EL (cell line): ENCODE measurements around the gene RPAP3.

Source experiments
- DNase-seq: peaks from one replicate; pipeline ENCODE4 v3.0.0-alpha.2; 2016

RPAP3 gene

GRCh38 chr12:47705566-47706425 is at the start of gene RPAP3:
RPAP3 (minus strand) TSS chr12:47706030; CDS start chr12:47702840, 3,190 bp downstream.
- peak; percentile 95 for DNase-seq

- DNase-seq, result no peak
Observed at GRCh38 chr12:47754881-47755280, 49.1 kb upstream of the RPAP3 start.

GRCh38 chr12:47754126-47754525 is 48.3 kb upstream of the RPAP3 start:
- DNase-seq, result peak; percentile 44

GRCh38 chr12:47753021-47754001 is 47.5 kb upstream of the RPAP3 start:
- DNase-seq, result peak; percentile 58

GRCh38 chr12:47752552-47752951 is 46.7 kb upstream of the RPAP3 start:
- peak; percentile 64 for DNase-seq

GRCh38 chr12:47752121-47752520 is 46.3 kb upstream of the RPAP3 start:
- no peak for DNase-seq

GRCh38 chr12:47751561-47751960 is 45.7 kb upstream of the RPAP3 start:
- no peak for DNase-seq

- DNase-seq, result no peak
Observed at GRCh38 chr12:47750916-47751470, 45.2 kb upstream of the RPAP3 start.

- no peak for DNase-seq
Observed at GRCh38 chr12:47750229-47750798, 44.5 kb upstream of the RPAP3 start.

- DNase-seq, result no peak
Observed at GRCh38 chr12:47748899-47749298, 43.1 kb upstream of the RPAP3 start.

GRCh38 chr12:47748507-47748828 is 42.6 kb upstream of the RPAP3 start:
- no peak for DNase-seq

GRCh38 chr12:47747596-47748506 is 42.0 kb upstream of the RPAP3 start:
- no peak for DNase-seq

- DNase-seq, result no peak
Observed at GRCh38 chr12:47747126-47747525, 41.3 kb upstream of the RPAP3 start.

GRCh38 chr12:47746523-47746922 is 40.7 kb upstream of the RPAP3 start:
- DNase-seq, result no peak

- DNase-seq, result no peak
Observed at GRCh38 chr12:47746073-47746472, 40.2 kb upstream of the RPAP3 start.

- DNase-seq, result no peak
Observed at GRCh38 chr12:47745485-47746041, 39.7 kb upstream of the RPAP3 start.

GRCh38 chr12:47744778-47745436 is 39.1 kb upstream of the RPAP3 start:
- DNase-seq, result no peak

- no peak for DNase-seq
Observed at GRCh38 chr12:47744005-47744651, 38.3 kb upstream of the RPAP3 start.

- no peak for DNase-seq
Observed at GRCh38 chr12:47743311-47743860, 37.6 kb upstream of the RPAP3 start.

GRCh38 chr12:47742253-47742825 is 36.5 kb upstream of the RPAP3 start:
- DNase-seq, result peak; percentile 43
